Right cardiac atrium (tissue), 5 donors: ENCODE results near the gene CCDC71L. TPM values are rescaled to one million over a fixed set of nuclear protein-coding genes. Genes with fewer than 3 reads are reported as not detected.

ENCODE experiments used
- ATAC-seq, 2 donors: fragments of 200-7000 bp; cut with Tn5 transposase; one replicate each; pipeline versions ENCODE4 v1.8.0 to v1.9.1; 2020; ENCODE audit warnings: moderate library complexity in 2 of 2, mild to moderate bottlenecking in 1 of 2
- DNase-seq, 3 donors: peaks; one replicate each; pipeline ENCODE4 v3.0.0-alpha.2; 2020
- H3K27ac ChIP-seq: one replicate; pipeline ENCODE4 v1.5.1; 2013; ENCODE audit warnings: mild to moderate bottlenecking, low read length, control low read depth, moderate library complexity
- H3K27me3 ChIP-seq: one replicate; pipeline ENCODE4 v1.6.1; 2013; ENCODE audit not compliant: control insufficient read depth, insufficient read depth
- H3K4me1 ChIP-seq: one replicate; pipeline ENCODE4 v1.6.1; 2013; ENCODE audit warnings: low read length; ENCODE audit not compliant: control insufficient read depth, insufficient read depth
- H3K4me3 ChIP-seq: one replicate; pipeline ENCODE4 v1.5.1; 2013; ENCODE audit warnings: low read length, control low read depth
- H3K9me3 ChIP-seq: one replicate; pipeline ENCODE4 v1.6.1; 2013; ENCODE audit warnings: low read length; ENCODE audit not compliant: control insufficient read depth
- WGBS: extraction: QIAGEN DNeasy Blood & Tissue Kit; methylation state at CpG from one replicate; pipeline ENCODE4 v1.1.7; 2013; 5-methylcytosine and 5-hydroxymethylcytosine counted together
- intact Hi-C, 4 donors: fragments of 100-400 bp; cut with DNase I; formaldehyde crosslinking; loops; one replicate each; pipeline versions ENCODE4 v1.11.0 to v1.14.0; 2022 to 2023
- polyA plus RNA-seq: library from polyadenylated mRNA; stranded (reverse); fragments of 200-250 nt; gene quantifications from one replicate; pipeline ENCODE4 v1.2.3, GENCODE V29; 2013
- total RNA-seq, 4 donors: library from RNA; stranded (reverse); fragmentation: NEBNext Ultra II Directional; extraction: Animal tissue kit (Norgen Biotek cat#: 25700); gene quantifications; one replicate each; pipeline ENCODE4 v1.2.1, GENCODE V29; 2021
- donor health status: healthy with polysubstance abuse.
- donor health status: DM: no; HTN: yes; CAD: no.
- donor health status: DM: no; HTN: no; CAD: no.
- donor health status: DM: no; HTN: yes; CAD: no; lungs with severe emphysema.
- donor health status: DM: yes; HTN: yes; CAD: no.

Gene CCDC71L
- total and polyA plus RNA-seq, 5 donors, result 5.0 to 12.9 (median 9.5) TPM

DNA sequence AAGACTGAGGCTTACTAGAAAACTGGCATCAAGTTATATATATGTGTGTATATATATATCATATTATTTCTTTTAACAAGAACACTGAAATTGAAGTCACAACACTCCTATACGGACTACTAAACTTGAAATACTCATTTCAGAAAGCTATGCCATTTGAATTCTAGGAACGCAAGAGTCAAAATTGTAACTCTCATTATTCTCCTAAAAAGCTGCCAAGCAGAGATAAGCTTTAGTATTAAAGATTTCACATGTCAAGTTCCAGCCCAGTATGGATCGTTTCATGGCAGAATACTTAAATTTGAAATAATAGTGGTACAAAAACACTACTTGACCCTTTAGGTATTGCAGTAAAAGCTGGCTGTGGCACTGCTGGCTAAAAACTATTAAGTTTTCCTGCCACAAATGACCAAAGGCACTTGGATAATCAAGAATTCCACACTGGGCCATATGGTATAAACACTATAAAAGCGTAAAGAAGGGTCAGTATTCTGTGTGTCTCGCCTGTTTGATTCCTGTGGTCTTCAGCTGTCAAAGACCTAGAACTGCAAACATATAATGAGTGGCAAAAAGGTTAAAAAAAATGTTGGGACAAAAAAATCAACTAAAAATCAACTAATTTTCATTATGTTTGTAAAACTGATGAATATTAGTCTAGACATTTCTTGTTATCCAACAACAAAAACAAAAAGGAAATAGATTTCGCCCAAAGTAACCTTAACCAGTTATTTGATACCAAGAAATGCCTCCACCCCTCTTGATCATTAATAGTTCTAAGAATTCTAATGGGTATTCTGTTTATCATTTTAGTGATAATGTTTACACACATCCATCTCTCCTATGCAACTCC is 2.4 kb downstream of the CCDC71L start:
- H3K4me3 ChIP-seq, result no peak overlapping the region
- 92% methylated on average over 6 of the region's 6 CpGs for WGBS
- intact Hi-C loops, result no loop called here
- no peaks in the 10 kb centered on the region for H3K27me3 ChIP-seq
- DNase-seq (no peak), ATAC-seq (no peak)
- H3K27ac ChIP-seq, result no peak overlapping the region
- no peaks in the 10 kb centered on the region for H3K4me1 ChIP-seq
- H3K9me3 ChIP-seq, result no peaks in the 10 kb centered on the region

DNA sequence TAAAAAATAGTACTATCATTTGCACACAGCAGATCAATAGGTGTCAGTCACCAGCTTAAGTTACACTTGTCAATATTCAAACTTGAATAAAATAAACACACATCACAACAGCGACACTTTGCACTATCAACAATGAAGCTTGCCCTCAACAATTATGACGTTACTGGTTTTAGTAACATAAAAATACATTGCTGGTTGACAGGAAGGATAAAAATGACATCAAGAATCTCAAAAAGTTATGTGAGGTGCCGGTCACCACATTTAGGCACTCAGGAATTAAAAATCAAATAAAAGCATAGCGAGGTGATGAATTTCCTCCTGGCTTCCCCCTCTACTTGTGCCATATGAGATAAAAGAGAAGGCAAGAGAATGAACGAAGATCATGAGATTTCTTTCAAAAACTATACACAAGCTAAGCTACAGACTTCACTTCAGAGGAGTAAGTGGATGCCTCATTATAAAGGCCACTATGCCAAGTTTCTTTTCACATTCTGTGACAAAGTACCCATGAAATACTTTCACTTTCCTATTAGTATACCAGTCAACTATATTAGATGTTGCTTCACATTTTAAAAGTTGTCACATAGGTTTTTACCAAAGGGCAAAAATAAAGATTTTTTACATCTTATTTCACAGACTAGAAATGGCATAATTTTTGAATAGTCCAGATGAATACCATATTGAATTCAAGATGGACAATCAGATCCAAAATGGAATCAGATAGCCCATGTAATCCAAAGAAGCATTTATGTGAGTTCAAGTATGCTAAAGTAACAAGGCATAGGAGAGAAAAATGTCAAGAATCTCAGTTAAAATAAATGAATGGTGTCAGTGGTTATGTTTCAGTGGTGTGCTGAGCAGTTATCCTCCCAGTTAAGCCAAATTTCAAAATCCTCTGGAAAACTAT is 3.6 kb downstream of the CCDC71L start:
- H3K27me3 ChIP-seq, result no peaks in the 10 kb centered on the region
- H3K4me1 ChIP-seq, result no peaks in the 10 kb centered on the region
- H3K9me3 ChIP-seq, result no peaks in the 10 kb centered on the region
- 68% methylated on average over 5 of the region's 5 CpGs for WGBS
- ATAC-seq, result no peak
- intact Hi-C loops, result no loop called here
- no peak for DNase-seq
- H3K4me3 ChIP-seq, result no peak overlapping the region
- H3K27ac ChIP-seq, result no peak overlapping the region

DNA sequence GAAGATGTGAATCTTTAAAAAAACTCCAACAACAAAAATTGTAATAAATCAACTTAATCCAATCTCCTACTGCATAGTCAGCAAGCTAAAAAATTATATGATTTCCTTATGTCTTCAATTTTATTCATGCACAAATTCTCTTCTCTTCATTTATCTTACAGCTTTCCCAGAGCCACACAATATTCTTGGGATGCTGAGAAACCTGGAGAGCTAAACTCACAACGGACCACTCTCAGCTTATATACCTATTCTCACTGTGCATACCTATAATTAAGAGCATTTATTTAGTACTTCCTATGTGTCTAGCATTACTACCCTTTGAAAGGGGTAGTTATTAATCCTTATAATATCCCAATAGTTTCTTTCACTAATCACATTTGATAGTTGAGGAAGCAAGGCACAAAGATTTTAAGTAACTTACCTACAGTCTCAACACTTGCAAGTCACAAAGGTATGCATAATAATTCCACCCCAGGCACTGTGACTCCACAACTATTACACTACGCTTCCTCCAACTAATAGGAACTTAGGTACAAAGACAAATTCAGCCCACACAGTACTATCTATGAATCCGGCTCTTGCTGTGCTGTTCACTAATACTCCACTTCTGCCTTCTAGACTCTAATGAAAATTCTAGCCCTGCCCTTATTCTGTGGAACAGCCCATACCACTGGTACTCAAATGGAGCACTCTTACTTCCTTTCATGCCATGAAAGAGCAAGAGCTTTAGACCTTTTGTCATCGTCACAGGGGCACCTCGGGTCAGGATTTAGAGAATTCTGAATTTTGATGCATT is 5.1 kb downstream of the CCDC71L start:
- intact Hi-C loops, result no loop called here
- no peaks in the 10 kb centered on the region for H3K9me3 ChIP-seq
- no peak for ATAC-seq
- no peak overlapping the region for H3K27ac ChIP-seq
- no peaks in the 10 kb centered on the region for H3K4me1 ChIP-seq
- no peak overlapping the region for H3K4me3 ChIP-seq
- no peak for DNase-seq
- H3K27me3 ChIP-seq, result no peaks in the 10 kb centered on the region
- 95% methylated on average over 5 of the region's 5 CpGs for WGBS

DNA sequence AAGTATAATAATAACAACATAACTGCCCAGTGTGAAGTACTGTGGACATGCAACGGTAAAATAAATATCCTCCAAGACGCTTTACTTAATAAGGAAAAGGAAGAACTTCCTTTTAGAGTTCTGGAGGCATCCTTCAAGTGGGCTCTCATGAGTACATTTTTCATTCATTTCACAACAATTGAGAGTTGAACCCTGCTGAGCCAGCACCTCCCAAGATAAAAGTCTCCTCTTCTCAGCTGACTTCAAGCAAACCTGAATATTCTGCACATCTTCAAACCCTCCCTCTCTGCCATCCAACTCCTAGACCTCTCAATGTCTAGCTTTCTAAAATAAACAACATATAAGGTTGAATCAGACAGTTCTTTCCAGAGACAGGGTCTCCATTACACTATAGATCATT is 7.5 kb downstream of the CCDC71L start:
- WGBS, result 57% methylated on average over 2 of the region's 2 CpGs

DNA sequence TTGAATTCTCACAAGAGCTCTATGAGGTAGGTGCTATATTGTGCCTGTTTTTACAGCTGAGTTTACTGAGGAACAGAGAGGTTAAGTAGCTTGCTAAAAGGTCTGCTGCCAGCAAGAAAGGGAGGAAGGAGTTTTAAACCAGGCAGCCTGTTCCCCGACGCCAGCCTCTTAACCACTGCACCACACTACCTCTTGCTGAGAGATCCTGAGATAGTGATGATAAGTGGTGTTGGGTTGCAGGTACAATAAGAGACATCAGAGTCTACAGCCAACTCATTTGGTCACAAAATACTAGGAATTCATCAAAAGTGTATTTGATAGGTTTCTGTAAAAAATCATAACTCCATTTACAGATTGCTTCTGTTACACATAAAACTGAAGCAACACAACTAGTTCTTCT is 8.0 kb downstream of the CCDC71L start:
- H3K4me3 ChIP-seq, result no peak overlapping the region
- ATAC-seq (no peak), DNase-seq (no peak)
- no peak overlapping the region for H3K27ac ChIP-seq
- intact Hi-C loops, result no loop called here
- no peaks in the 10 kb centered on the region for H3K4me1 ChIP-seq
- 64% methylated on average over 2 of the region's 2 CpGs for WGBS
- no peaks in the 10 kb centered on the region for H3K9me3 ChIP-seq
- H3K27me3 ChIP-seq, result no peaks in the 10 kb centered on the region

More for the DNA sequence above, 7.5 kb downstream of the CCDC71L start:
- no peak overlapping the region for H3K4me3 ChIP-seq
- no peak for DNase-seq
- no peaks in the 10 kb centered on the region for H3K9me3 ChIP-seq
- H3K4me1 ChIP-seq, result no peaks in the 10 kb centered on the region
- H3K27ac ChIP-seq, result no peak overlapping the region
- ATAC-seq, result no peak
- H3K27me3 ChIP-seq, result no peaks in the 10 kb centered on the region
- intact Hi-C loops, result no loop called here

DNA sequence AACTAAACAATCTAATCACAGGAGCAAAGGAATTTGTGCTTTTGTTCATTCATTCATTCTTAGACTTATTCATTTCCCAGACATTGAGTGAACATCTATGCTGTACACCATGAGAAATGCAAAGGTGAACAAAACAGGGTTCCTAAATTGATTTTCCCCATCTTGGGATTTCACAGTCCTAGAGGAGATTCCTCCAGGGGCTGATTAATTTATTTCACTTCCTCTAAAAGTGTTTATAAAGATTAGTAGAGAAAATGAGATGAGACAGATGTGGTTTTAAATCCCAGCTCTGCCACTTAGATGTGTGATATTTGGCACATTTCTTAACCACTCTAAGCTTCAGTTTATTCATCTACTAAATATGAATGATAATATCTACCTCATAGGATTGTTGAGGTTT is 8.9 kb downstream of the CCDC71L start:
- Histone ChIP-seq H3K4me3 (no peak overlapping the region), H3K27me3 (no peaks in the 10 kb centered on the region), H3K27ac (no peak overlapping the region), H3K9me3 (no peaks in the 10 kb centered on the region), H3K4me1 (no peaks in the 10 kb centered on the region)
- ATAC-seq (no peak), DNase-seq (no peak)
- intact Hi-C loops, result no loop called here

DNA sequence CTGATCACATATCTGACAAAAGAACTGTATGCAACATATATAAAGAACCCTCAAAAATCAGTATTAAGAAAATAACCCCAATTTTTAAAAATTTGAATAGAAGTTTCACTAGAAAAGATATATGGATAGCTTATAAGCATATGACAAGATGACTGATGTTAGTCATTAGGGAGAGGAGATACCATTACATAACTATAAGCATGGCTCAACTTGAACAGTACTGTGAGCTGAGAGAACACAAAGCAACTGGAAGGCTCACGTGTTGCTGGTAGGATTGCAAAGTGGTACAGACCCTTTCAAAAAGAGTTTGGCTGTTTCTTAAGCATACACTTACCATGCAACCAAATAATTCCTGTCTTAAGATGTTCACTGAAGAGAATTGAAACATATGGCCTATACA is 14.7 kb downstream of the CCDC71L start:
- intact Hi-C loops, result no loop called here
- H3K27me3 ChIP-seq, result no peaks in the 10 kb centered on the region
- no peaks in the 10 kb centered on the region for H3K9me3 ChIP-seq
- 82% methylated on average over 1 of the region's 1 CpG for WGBS
- H3K4me1 ChIP-seq, result no peaks in the 10 kb centered on the region
- no peak overlapping the region for H3K4me3 ChIP-seq
- no peak overlapping the region for H3K27ac ChIP-seq
- no peak for ATAC-seq
- no peak for DNase-seq

DNA sequence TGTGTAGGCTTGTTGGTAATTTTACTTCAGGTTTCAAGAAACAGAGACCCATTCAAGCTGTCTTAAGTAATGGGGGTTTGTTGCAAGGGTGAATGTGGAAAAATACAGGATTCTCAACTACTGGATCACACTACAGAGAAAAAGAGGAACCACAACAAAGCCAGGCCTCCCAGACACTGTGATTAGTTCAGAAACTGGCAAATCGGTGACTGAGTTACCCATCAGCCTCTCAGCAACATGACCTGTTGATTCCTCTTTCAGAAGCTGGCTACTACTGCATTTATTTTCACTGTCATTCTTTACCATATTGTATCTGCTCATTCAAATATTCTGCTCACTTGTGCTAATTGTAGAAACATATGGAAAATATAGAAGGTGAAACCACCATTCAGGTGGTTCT is 16.0 kb downstream of the CCDC71L start:
- no peaks in the 10 kb centered on the region for H3K27me3 ChIP-seq
- H3K4me1 ChIP-seq, result no peaks in the 10 kb centered on the region
- DNase-seq, result no peak
- 72% methylated on average over 1 of the region's 1 CpG for WGBS
- H3K9me3 ChIP-seq, result no peaks in the 10 kb centered on the region
- ATAC-seq, result no peak
- H3K27ac ChIP-seq, result no peak overlapping the region
- intact Hi-C loops, result no loop called here
- no peak overlapping the region for H3K4me3 ChIP-seq

DNA sequence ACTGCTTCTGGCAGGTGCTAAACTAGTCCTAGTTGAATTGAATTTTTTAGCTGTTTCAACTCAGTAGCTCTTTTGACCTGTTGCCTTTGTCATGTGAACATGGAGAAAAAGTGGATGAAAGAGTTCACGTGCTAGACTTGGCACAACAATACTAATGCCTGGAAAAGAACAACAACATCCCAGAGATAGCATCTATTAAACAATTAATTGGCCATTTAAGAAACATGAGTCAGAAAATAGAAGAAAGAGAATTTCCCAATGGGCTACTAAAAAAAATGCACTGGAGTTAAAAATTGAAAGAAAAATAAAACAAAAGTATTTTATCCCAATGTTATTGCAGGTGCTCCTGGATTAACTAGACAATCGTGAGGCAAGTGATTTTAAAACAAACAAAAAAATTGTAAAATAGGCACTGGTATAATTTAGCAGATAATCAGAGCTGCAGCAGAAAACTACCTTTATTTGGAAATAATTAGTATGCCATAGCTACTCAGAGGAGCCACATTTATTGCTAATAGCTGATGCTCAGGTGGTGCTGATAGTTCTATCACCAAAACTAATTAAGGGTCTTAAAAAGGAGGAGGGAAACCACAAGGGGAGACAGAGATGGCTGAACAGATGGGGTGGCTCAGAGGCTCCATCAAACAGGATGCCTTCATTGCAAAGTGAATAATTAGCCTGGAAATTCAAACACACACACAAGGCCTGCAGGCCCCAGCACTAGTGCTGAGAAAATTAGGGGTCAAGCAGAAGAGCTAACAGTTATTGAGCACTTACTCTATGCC is 17.6 kb downstream of the CCDC71L start:
- intact Hi-C loops, result no loop called here
- H3K4me1 ChIP-seq, result no peaks in the 10 kb centered on the region
- no peak for ATAC-seq
- no peaks in the 10 kb centered on the region for H3K27me3 ChIP-seq
- no peak for DNase-seq
- no peaks in the 10 kb centered on the region for H3K9me3 ChIP-seq
- no peak overlapping the region for H3K27ac ChIP-seq
- 60% methylated on average over 2 of the region's 2 CpGs for WGBS
- H3K4me3 ChIP-seq, result no peak overlapping the region

DNA sequence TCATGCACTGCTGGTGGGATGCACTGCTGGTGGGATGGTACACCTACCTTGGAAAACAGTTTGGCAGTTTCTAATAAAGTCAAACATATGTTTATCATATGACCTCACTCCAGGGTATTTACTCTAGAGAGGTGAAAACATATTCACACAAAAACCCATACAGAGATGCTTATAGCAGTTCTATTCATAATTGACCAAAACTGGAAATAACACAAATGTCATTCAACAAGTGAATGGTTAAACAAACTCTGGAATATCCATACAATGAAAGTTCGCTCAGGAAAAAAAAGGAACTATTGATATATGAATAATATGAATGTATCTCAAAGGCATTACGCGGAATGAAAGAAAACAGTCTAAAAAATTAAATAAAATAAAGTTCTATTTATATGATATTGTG is 19.5 kb downstream of the CCDC71L start:
- ATAC-seq, result no peak
- H3K27ac ChIP-seq, result no peak overlapping the region
- H3K4me3 ChIP-seq, result no peak overlapping the region
- 91% methylated on average over 3 of the region's 3 CpGs for WGBS
- DNase-seq, result no peak
- intact Hi-C loops, result no loop called here
- H3K4me1 ChIP-seq, result no peaks in the 10 kb centered on the region
- no peaks in the 10 kb centered on the region for H3K9me3 ChIP-seq
- H3K27me3 ChIP-seq, result no peaks in the 10 kb centered on the region
